CD4-positive, alpha-beta T cell treated with Interferon gamma for 1 hour (primary cell): ENCODE data around the gene XYLT1.

Experiments used
- DNase-seq: peaks from one replicate; pipeline ENCODE4 v3.0.0-alpha.2; 2020

The XYLT1 gene

GRCh38 chr16:17302620-17303019, 168.1 kb downstream of the XYLT1 start:
- no peak for DNase-seq

GRCh38 chr16:17302214-17302613, 168.5 kb downstream of the XYLT1 start:
- no peak for DNase-seq

- DNase-seq, result peak; percentile 75
Measured at GRCh38 chr16:17301593-17302135, 169.1 kb downstream of the XYLT1 start.

GRCh38 chr16:17301184-17301583, 169.6 kb downstream of the XYLT1 start:
- DNase-seq, result no peak

- no peak for DNase-seq
Measured at GRCh38 chr16:17299790-17300189, 171.0 kb downstream of the XYLT1 start.

- DNase-seq, result no peak
Measured at GRCh38 chr16:17298238-17298637, 172.5 kb downstream of the XYLT1 start.

GRCh38 chr16:17296431-17296830, 174.3 kb downstream of the XYLT1 start:
- no peak for DNase-seq

GRCh38 chr16:17295948-17296347, 174.8 kb downstream of the XYLT1 start:
- DNase-seq, result no peak

GRCh38 chr16:17294856-17295255, 175.9 kb downstream of the XYLT1 start:
- DNase-seq, result no peak

- DNase-seq, result no peak
Measured at GRCh38 chr16:17293813-17294558, 176.8 kb downstream of the XYLT1 start.

GRCh38 chr16:17291289-17291688, 179.5 kb downstream of the XYLT1 start:
- DNase-seq, result no peak

- no peak for DNase-seq
Measured at GRCh38 chr16:17289674-17290635, 180.8 kb downstream of the XYLT1 start.

GRCh38 chr16:17289050-17289449, 181.7 kb downstream of the XYLT1 start:
- DNase-seq, result no peak

- no peak for DNase-seq
Measured at GRCh38 chr16:17287166-17287800, 183.5 kb downstream of the XYLT1 start.

- no peak for DNase-seq
Measured at GRCh38 chr16:17286443-17286842, 184.3 kb downstream of the XYLT1 start.

GRCh38 chr16:17283016-17283415, 187.7 kb downstream of the XYLT1 start:
- DNase-seq, result no peak

- no peak for DNase-seq
Measured at GRCh38 chr16:17282247-17282646, 188.5 kb downstream of the XYLT1 start.

- no peak for DNase-seq
Measured at GRCh38 chr16:17281052-17281451, 189.7 kb downstream of the XYLT1 start.

- no peak for DNase-seq
Measured at GRCh38 chr16:17278988-17279387, 191.8 kb downstream of the XYLT1 start.

GRCh38 chr16:17277981-17278381, 192.8 kb downstream of the XYLT1 start:
- DNase-seq, result peak; percentile 15

- DNase-seq, result no peak
Measured at GRCh38 chr16:17276610-17277009, 194.2 kb downstream of the XYLT1 start.

GRCh38 chr16:17276010-17276530, 194.7 kb downstream of the XYLT1 start:
- no peak for DNase-seq
